Mononuclear cell (primary cell): Measurements from ENCODE around the gene C1QTNF6. TPM values are rescaled to one million over a fixed set of nuclear protein-coding genes. Genes with fewer than 3 reads are reported as not detected.

Experiments used
- H3K27me3 ChIP-seq: 2 replicates; pipeline ENCODE4 v1.6.0; 2011; ENCODE audit warnings: low read length, control low read depth; ENCODE audit not compliant: insufficient read depth
- H3K4me1 ChIP-seq: 2 replicates; pipeline ENCODE4 v1.5.1; 2011; ENCODE audit warnings: mild to moderate bottlenecking, low read length, control low read depth; ENCODE audit not compliant: insufficient read depth
- H3K4me3 ChIP-seq: 2 replicates; pipeline ENCODE4 v1.5.1; 2011; ENCODE audit warnings: mild to moderate bottlenecking, low read length, moderate library complexity
- H3K9me3 ChIP-seq: 2 replicates; pipeline ENCODE4 v1.5.1; 2011; ENCODE audit warnings: low read depth, mild to moderate bottlenecking, control low read depth, low read length
- total RNA-seq: library from RNA; depleted of rRNA; stranded (reverse); fragments of >200 nt; gene quantifications from one replicate; pipeline ENCODE4 v1.2.3, GENCODE V29; 2012

C1QTNF6 gene
- total RNA-seq, 1 donor: 1.4 TPM

DNA sequence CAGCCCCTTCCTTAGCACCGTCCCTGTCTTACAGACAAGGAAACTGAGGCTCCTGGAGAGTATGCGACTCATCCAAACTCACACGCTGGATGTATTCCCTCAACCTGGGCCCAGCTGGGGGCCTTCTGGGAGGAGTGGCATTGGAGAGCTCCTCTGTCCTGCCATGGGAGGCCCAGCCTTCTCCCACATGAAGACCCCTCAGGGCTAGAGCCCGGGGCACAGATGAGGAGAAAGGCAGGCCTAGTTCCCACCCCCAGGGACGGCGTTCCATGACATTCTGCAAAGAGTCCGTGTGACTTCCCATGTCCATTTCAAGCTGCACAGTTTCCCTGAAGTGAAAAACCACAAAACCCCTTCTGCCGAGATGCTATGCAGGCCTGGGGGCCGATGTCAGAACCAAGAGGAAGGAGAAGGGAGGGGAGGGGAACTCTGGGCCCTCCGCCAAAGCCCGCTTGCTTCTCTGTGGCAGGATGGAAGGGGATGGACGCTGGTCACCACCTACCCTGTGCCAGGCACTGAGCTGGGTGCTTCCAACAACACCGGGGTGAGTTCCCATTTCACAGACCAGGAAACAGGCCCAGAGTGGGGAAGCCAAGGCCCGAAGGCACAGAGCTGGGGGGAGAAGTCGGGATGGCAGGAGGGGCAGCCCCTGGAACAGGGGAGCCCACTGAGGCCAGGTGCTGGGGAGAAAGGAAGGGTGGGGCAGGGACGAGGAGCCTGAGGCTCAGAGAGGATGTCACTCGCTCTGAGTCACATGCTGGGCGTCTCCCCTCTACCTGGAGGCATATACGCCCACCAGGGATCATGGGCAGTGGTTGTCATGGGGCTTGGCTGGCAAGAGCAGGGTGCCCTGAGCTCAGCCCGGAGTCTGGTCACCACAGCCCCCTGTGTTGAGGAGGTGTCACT is 40.3 kb upstream of the C1QTNF6 start:
- Histone ChIP-seq H3K4me1 (peaks cover 93% of the 10 kb centered on the region), H3K27me3 (no peaks in the 10 kb centered on the region), H3K4me3 (no peak overlapping the region), H3K9me3 (no peaks in the 10 kb centered on the region)

DNA sequence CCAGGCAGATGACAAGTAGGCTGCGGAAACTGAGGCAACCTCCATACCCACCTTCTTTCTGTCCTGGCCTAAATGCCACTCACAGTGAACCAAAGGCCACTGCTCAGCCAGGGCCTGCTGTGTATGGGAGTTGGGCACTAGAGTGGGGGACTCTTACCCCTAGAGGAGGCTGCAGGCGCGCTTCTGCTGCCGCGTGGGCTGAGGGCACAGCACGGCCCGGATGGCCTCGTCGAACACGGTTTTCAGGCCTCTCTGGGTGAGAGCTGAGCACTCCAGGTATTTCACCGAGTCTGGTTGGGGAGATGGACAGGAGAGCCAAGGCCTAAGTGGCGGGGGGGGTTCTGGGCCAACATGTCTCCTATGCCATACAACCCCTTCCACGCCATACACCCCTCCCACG is 38.5 kb upstream of the C1QTNF6 start:
- Histone ChIP-seq H3K9me3 (no peaks in the 10 kb centered on the region), H3K4me1 (peaks cover 93% of the 10 kb centered on the region), H3K27me3 (no peaks in the 10 kb centered on the region), H3K4me3 (no peak overlapping the region)

DNA sequence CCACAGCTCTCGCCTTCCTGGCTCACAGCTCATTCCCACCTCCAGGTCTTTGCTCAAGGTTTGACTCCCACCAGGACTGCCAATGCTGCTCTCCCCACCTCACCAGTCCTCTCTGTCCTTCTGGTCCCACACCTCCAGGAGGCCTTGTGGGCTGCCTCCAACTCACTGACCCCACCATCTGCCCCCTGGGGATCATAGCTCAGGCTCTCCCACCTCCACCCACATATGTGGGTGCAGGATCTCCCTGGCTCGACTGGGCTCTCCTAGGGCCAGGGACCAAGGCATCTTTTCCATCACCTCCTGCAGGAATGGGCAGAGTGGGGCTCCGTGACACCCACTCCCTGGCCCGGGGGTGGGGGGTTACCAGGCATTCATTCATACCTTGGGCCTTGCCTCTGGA is 38.0 kb upstream of the C1QTNF6 start:
- no peaks in the 10 kb centered on the region for H3K27me3 ChIP-seq

DNA sequence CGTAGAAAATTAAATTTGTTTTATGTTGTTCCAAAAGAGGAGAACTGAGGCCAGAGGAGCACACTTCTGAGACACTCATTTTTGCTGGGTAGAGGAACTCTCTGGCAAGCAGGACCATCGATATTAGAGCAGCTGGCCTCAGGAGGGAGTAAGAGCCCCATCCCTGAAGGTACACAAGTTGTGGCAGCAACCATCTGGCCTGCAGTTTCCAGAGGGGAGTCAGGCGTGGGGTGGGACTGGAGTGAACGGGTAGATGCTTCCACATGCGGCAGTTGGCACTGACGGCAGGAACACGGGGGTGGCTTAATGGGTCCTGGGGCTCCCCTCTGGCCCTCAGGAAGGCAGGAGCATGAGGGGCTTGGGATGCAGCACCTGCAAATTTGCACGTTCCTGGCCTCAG is 37.4 kb upstream of the C1QTNF6 start:
- H3K9me3 ChIP-seq: no peaks in the 10 kb centered on the region
- peaks cover 93% of the 10 kb centered on the region for H3K4me1 ChIP-seq
- H3K27me3 ChIP-seq: no peaks in the 10 kb centered on the region
- H3K4me3 ChIP-seq: no peak overlapping the region

More for the DNA sequence above, 38.0 kb upstream of the C1QTNF6 start:
- H3K4me3 ChIP-seq: no peak overlapping the region
- H3K9me3 ChIP-seq: no peaks in the 10 kb centered on the region
- peaks cover 93% of the 10 kb centered on the region for H3K4me1 ChIP-seq

DNA sequence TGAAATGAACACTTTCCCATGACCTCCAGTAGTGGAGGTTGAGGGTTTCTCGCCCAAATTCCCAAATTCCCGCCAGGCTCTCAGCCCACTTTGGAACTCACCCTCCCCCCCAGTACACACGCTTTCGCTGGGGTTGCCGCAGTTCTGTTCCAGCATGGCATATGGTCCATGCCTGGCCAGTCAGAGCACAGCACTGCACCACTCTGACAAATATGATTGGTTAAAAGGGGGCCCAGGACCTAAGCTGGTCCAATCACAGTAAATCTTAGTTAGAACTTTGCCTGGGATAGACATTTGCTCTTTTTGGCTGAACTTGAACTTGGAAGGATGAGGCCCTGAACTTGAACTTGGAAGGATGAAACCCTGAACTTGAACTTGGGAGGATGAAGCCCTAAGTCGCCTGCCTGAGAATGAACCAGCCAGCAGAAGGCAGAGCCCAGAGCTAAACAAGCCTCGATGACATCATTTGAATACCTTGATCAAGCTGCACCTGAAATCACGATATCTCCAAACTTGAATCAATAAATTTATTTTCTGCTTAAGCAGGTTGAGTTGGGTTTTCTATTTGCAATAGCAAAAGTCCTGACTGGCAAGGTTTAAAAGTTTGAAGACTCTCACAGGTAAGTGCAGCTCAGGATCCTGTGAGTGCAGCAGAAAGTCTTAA is 36.8 kb upstream of the C1QTNF6 start:
- Histone ChIP-seq H3K9me3 (no peaks in the 10 kb centered on the region), H3K4me3 (no peak overlapping the region), H3K4me1 (peaks cover 94% of the 10 kb centered on the region), H3K27me3 (no peaks in the 10 kb centered on the region)

DNA sequence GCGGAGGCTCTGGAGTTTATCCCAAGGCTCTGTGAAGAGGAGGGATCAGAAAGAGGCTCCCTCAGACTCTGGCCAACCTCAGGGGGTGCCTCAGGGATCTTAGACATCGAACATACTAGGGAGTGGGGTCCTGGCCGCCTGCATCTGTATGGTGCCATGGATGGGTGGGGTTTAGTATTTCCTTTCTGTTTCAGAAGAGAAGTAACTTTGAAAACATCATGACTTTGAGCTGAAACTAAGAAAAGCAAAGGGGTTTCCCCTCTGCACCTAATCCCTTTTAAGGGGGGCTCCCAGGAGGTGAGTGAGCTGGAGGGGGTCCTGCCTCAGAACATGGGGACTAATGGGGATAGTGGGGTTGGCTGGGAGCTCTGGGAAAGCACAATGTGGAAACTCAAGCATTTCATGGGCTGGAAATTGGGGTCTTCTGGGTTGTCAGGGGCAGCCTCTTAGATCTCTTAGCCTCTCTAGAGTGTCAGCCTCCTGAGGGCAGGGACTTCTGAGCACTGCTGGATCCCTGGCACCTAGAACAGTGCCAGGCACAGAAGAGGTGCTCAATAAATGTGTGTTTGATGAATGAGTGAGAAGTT is 36.0 kb upstream of the C1QTNF6 start:
- peaks cover 94% of the 10 kb centered on the region for H3K4me1 ChIP-seq
- no peak overlapping the region for H3K4me3 ChIP-seq
- no peaks in the 10 kb centered on the region for H3K9me3 ChIP-seq
- no peaks in the 10 kb centered on the region for H3K27me3 ChIP-seq

DNA sequence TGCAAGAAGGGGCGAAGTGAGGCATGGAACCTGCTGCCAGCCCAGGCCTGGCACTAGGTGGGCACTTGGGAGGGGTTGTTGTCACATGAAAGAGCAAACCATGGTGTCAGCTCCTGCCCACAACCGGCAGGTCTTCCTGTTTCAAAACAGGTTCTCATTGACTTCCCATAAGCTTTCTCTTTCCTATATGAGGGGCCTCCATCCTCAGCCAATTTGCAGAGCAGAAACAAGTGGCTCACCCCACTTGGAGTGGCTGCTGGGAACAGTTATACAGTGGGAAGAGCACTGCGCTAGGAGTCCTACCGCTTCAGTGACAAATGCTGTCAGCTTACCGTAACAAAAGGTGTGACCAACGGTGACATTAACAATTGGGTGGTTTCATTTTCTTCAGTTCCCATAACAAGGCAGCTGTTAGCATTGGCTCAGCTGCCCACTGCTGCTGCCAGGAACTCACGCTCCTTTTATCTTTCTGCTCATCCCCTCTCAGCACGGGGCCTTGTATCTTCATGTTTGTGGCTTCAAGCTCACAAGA is 34.5 kb upstream of the C1QTNF6 start:
- peaks cover 93% of the 10 kb centered on the region for H3K4me1 ChIP-seq
- H3K9me3 ChIP-seq: no peaks in the 10 kb centered on the region
- H3K4me3 ChIP-seq: no peak overlapping the region
- H3K27me3 ChIP-seq: no peaks in the 10 kb centered on the region

DNA sequence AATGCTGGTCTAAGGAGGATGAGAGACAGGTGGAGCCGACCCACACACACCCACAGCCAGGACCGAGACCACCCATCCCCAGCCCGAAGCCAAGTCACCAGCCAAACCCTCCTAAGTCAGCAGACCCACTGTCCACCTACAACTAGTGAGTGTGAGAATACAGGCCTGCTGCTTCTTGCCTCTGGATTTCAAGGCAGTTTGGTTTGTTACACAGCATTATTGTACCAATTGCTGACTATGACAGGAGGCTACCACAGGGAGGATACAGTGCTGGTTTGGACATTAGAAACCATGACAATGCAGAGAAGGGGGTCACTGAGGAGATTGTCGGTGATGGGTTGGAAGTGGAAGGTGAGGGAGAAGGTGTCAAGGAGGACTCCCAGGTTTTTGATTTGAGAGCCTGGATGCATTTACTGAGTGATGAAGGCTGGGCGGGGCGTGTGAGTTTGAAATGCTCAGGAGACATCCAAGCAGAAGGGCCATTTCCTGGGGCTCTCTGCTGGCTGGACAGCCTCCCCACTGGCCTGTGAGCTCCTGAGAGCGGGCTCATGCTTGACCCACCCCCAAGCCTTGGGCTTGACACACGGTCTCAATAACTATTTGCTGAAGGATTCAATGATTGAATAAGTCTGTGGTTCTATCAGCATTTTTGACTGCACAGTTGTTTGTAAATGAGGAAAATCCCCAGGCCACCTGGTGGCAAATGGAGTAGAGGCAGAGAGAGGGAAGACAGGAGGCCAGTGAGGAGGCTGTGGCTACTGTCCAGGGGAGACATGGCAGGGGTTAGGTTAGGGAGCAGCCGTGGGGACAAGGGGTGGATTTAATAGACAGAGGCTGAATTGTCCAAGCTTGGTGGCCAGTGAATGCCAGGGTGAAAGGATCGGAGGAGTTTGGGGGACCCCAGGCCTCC is 33.6 kb upstream of the C1QTNF6 start:
- H3K4me1 ChIP-seq: peaks cover 94% of the 10 kb centered on the region
- no peak overlapping the region for H3K4me3 ChIP-seq
- no peaks in the 10 kb centered on the region for H3K27me3 ChIP-seq
- no peaks in the 10 kb centered on the region for H3K9me3 ChIP-seq

DNA sequence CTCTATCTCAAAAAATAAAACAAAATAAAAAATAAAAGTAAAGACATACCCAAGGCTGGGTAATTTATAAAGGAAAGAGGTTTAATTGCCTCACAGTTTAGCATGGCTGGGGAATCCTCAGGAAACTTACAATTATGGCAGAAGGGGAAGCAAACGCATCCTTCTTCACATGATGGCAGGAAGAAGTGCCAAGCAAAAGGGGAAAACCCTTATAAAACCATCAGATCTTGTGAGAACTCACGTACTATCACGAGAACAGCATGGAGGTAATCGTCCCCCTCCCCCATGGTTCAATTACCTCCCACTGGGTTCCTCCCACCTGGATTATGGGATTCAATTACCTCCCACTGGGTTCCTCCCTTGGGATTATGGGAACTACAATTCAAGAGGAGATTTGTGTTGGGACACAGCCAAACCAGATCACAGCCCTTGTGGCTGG is 32.5 kb upstream of the C1QTNF6 start:
- Histone ChIP-seq H3K27me3 (no peaks in the 10 kb centered on the region), H3K4me1 (peaks cover 83% of the 10 kb centered on the region), H3K9me3 (no peaks in the 10 kb centered on the region), H3K4me3 (no peak overlapping the region)

DNA sequence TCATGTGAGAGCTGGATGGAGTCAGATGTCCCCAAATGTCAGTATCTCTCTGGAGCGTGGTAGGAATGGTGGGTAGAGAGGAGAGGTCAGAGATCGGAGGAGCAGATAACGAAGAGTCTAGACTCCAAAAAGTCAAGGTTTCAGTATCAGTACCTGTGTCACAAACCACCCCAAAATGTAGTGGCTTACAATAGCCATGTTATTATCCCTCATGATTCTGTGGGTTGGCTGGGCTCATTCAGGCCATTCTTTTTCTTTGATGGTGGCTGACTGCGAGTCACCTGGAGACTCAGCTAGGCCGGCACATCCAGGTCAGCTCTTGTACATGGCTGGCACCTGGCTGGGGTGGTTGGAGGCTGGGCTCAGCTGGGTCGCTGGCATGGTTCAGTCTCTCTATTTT is 31.5 kb upstream of the C1QTNF6 start:
- Histone ChIP-seq H3K4me1 (peaks cover 72% of the 10 kb centered on the region), H3K9me3 (no peaks in the 10 kb centered on the region), H3K27me3 (no peaks in the 10 kb centered on the region), H3K4me3 (no peak overlapping the region)

DNA sequence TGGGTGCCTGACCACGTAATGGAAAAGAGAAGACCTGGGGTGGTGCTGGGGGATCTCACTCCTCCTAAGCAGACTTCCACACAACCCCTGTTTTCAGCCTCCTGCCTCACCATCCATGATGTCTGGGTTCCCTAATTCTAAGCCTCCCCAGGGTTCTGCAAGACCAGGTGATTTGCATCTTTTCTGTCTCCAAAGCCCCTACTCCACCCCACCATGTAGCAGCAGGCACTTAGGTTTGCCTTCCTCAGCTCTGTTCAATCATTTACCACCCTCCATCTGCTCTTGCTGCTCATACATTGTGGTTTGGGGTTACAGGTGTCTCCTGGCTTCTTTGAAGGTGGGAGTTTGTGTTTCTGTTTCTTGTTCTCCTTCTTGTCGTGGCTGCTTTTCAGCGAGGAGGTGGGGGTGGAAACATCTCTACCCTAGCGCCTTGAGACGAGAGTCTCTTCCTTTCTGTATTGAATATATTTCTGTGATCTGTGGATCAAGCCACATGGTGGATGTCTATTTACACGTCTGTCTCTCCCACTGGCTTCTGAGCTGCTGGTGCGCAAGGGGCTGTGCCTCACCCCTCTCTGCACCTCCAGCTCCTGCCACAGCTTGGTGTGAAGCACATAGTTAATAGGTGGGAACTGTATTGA is 30.8 kb upstream of the C1QTNF6 start:
- H3K4me3 ChIP-seq: no peak overlapping the region
- H3K27me3 ChIP-seq: no peaks in the 10 kb centered on the region
- H3K9me3 ChIP-seq: no peaks in the 10 kb centered on the region
- H3K4me1 ChIP-seq: peaks cover 66% of the 10 kb centered on the region

DNA sequence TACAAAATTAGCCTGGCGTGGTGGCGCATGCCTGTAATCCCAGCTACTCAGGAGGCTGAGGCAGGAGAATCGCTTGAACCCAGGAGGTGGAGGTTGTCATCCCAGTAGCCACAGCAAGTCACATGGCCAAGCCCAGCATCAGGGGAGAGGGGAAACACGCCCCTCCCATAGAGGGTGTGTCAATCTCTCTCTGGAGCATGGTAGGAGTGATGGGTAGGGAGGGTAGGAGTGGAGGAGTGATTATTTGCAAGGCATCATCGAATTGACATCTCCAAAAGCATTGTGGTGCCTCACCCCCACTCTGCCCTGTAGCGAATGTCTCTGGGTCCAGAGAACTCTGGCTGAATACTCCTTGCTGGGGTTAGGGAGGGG is 30.3 kb upstream of the C1QTNF6 start:
- Histone ChIP-seq H3K4me3 (no peak overlapping the region), H3K27me3 (no peaks in the 10 kb centered on the region), H3K9me3 (no peaks in the 10 kb centered on the region), H3K4me1 (peaks cover 61% of the 10 kb centered on the region)

DNA sequence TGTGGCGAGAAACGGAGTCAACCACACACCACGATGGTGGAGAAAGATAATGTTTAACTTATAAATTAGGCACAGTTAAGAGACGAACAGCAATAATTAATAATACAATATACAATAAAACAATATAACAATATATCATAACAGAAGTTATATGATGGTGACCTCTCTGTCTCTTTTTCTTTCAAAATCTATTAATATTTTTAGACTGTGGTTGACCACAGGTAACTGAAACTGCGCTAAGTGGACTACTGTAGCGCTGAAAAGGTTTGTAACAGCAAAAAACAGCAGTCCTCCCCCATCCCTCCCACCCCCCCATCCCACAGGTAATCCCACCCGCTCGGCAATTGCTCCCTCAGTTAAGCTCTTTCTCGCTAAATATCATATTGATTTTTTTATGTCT is 27.8 kb upstream of the C1QTNF6 start:
- no peak overlapping the region for H3K4me3 ChIP-seq
- H3K27me3 ChIP-seq: no peaks in the 10 kb centered on the region
- H3K4me1 ChIP-seq: peaks cover 36% of the 10 kb centered on the region
- no peaks in the 10 kb centered on the region for H3K9me3 ChIP-seq

DNA sequence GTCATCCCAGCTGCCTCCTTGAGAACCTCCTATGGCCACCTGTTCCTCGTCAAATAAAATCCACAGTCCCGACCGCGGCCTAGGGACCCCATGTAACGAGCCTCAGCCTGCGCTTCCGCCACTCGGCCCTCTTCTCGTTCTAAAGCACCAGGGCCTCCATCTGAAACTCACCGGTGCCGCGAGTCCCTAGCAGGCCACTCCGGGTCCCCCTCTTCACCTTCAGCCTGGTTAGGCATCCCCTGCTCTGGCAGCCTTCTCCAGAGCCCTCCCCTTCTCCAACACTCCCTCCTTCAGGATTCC is 26.6 kb upstream of the C1QTNF6 start:
- Histone ChIP-seq H3K27me3 (no peaks in the 10 kb centered on the region), H3K4me1 (peaks cover 24% of the 10 kb centered on the region), H3K4me3 (no peak overlapping the region), H3K9me3 (no peaks in the 10 kb centered on the region)
